ENCODE results near the gene OASL.

The OASL gene

DNA sequence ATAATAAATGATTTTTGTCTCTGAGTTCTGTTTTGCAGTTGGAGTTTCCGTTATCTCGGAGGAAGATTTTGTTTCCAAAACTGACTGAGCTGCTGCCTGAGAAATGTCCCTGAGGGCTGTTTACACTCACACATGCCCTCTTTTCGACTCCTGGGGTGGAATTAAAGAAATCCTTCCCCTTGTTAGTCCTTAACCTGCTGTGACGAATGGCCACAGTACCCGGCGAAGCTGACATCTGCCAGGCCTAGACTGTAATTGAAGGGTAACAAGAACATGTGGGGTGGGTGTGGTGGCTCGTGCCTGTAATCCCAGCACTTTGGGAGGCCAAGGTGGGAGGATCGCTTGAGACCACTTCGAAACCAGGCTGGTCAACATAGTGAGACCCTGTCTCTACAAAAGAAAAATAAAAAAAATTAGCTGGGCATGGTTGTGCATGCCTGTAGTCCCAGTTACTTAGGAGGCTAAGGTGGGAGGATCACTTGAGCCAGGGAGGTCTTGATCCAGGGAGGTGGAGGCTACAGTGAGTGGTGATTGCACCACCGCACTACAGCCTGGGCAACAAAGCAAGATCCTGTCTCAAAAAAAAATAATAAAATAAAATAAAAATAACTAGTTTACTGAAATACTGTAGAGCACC is 8.4 kb downstream of the OASL start:
- no peak overlapping the region for H3K27ac ChIP-seq (ENCODE audit: extremely low read depth, low read depth, low read length)
- ChIA-PET POLR2A (no interaction called here), CTCF (no interaction called here)
- TF ChIP-seq, protein P1, sequence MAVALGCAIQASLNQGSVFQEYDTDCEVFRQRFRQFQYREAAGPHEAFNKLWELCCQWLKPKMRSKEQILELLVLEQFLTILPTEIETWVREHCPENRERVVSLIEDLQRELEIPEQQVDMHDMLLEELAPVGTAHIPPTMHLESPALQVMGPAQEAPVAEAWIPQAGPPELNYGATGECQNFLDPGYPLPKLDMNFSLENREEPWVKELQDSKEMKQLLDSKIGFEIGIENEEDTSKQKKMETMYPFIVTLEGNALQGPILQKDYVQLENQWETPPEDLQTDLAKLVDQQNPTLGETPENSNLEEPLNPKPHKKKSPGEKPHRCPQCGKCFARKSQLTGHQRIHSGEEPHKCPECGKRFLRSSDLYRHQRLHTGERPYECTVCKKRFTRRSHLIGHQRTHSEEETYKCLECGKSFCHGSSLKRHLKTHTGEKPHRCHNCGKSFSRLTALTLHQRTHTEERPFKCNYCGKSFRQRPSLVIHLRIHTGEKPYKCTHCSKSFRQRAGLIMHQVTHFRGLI (tag by site-specific recombination; IDR thresholded peaks at IDR 0.05), result no peak
- peak; percentile 78 for TF ChIP-seq ZNF121 (tag by site-specific recombination; IDR thresholded peaks at IDR 0.05)
- H3K9me3 ChIP-seq (ENCODE audit: control insufficient read depth, insufficient read depth, low read depth, low read length), result no peaks in the 10 kb centered on the region
- no peaks in the 10 kb centered on the region for H3K36me3 ChIP-seq (ENCODE audit: control insufficient read depth in 2 of 2, insufficient read depth in 1 of 2, low read length in 2 of 2)
- H3K4me3 ChIP-seq (ENCODE audit: low read depth, low read length), result no peak overlapping the region
- no peaks in the 10 kb centered on the region for H3K4me1 ChIP-seq (ENCODE audit: control insufficient read depth, insufficient read depth, low read length)

DNA sequence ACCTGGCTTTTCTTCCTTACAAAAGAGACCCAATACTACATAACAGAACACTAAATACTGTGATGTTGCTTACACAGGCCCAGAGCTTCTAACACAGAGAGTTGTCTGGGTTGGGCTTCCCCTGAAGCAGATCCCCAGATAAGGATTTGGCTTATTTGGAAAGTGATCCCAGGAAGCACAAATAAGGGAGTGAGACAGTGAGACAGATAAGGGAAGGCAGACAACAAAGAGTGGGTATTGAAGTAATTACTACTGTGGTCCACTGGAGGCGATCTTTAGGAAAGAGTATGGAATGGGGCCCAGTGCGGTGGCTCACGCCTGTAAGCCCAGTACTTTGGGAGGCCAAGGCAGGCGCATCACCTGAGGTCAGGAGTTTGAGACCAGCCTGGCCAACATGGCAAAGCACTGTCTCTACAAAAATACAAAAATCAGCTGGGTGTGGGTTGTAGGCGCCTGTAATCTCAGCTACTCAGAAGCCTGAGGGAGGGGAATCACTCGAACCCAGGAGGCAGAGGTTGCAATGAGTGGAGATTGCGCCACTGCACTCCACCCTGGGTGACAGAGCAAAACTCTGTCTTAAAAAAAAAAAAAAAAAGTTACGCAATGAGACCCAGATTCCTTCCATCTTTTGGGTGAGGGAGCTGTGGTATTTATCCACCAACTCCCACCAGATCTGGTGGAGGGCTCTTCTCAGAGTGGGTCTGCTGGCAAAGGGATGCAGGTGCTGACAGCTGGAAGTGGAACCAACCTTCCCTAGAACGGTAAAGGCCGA is 12.6 kb downstream of the OASL start:
- Histone ChIP-seq H3K4me1 (ENCODE audit: control insufficient read depth, insufficient read depth, low read length) (no peaks in the 10 kb centered on the region), H3K36me3 (ENCODE audit: control insufficient read depth in 2 of 2, insufficient read depth in 1 of 2, low read length in 2 of 2) (no peaks in the 10 kb centered on the region), H3K27ac (ENCODE audit: extremely low read depth, low read depth, low read length) (no peak overlapping the region), H3K9me3 (ENCODE audit: control insufficient read depth, insufficient read depth, low read depth, low read length) (no peaks in the 10 kb centered on the region), H3K4me3 (ENCODE audit: low read depth, low read length) (no peak overlapping the region)
- ChIA-PET CTCF (interaction anchor here (0.6 to 1.2 kb wide), 3 partner anchors 14 to 85 kb away, joined by 3 to 6 read pairs (median 4); no protein-coding TSS in a partner anchor), POLR2A (no interaction called here)
- TF ChIP-seq ZNF48 (tag by site-specific recombination; IDR thresholded peaks at IDR 0.05), result no peak
- no peak for TF ChIP-seq ZNF555 (tag by site-specific recombination; conservative IDR thresholded peaks at IDR 0.05)
- TF ChIP-seq FEZF1 (tag by site-specific recombination; IDR thresholded peaks at IDR 0.05), result no peak
- 0 out of 2 replicates have a peak, but pooled peaks have one; percentile 11 for TF ChIP-seq OSR2 (tag by site-specific recombination; IDR thresholded peaks at IDR 0.05)
- TF ChIP-seq ZNF211 (tag by site-specific recombination; IDR thresholded peaks at IDR 0.05; ENCODE audit: low read depth), result no peak
- TF ChIP-seq, protein P2, sequence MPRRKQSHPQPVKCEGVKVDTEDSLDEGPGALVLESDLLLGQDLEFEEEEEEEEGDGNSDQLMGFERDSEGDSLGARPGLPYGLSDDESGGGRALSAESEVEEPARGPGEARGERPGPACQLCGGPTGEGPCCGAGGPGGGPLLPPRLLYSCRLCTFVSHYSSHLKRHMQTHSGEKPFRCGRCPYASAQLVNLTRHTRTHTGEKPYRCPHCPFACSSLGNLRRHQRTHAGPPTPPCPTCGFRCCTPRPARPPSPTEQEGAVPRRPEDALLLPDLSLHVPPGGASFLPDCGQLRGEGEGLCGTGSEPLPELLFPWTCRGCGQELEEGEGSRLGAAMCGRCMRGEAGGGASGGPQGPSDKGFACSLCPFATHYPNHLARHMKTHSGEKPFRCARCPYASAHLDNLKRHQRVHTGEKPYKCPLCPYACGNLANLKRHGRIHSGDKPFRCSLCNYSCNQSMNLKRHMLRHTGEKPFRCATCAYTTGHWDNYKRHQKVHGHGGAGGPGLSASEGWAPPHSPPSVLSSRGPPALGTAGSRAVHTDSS (tag by site-specific recombination; IDR thresholded peaks at IDR 0.05), result no peak
- TF ChIP-seq, protein P1 (tag by site-specific recombination; IDR thresholded peaks at IDR 0.05), result peak; percentile 91
- TF ChIP-seq ZNF37A (tag by site-specific recombination; IDR thresholded peaks at IDR 0.05), result peak; percentile 90
- no peak for TF ChIP-seq ZNF707 (tag by site-specific recombination; IDR thresholded peaks at IDR 0.05)

DNA sequence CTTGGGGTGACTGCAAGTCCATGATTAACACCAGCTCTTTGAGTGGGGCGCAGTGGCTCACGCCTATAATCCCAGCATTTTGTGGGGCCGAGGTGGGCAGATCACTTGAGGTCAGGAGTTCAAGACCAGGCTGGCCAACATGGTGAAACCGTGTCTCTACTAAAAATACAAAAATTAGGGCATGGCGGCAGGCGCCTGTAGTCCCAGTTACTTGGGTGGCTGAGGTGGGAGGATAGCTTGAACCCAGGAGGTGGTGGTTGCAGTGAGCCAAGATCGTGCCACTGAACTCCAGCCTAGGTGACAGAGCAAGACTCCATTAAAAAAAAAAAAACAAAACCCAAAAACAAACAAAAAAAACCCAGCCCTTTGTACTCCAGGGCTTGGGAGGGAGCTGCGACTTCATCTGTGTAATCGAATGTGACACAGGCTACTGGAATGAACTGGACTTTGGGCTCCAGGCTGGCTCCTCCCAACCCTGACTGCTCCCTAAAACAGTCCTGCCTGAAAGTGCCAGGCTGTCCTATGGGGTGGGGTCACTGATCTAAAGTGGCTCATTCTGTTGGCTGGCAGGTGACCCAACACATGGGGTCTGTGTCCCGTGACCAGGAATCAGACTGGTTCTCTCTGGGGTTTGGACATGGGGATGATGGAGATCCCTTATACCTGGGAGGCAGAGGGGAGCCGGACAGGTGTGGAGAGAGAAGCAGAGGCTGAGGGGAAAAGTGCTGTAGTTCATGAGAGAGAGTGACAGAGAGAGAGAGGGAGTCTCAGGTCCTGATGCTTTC is 13.4 kb downstream of the OASL start:
- TF ChIP-seq, protein P3, sequence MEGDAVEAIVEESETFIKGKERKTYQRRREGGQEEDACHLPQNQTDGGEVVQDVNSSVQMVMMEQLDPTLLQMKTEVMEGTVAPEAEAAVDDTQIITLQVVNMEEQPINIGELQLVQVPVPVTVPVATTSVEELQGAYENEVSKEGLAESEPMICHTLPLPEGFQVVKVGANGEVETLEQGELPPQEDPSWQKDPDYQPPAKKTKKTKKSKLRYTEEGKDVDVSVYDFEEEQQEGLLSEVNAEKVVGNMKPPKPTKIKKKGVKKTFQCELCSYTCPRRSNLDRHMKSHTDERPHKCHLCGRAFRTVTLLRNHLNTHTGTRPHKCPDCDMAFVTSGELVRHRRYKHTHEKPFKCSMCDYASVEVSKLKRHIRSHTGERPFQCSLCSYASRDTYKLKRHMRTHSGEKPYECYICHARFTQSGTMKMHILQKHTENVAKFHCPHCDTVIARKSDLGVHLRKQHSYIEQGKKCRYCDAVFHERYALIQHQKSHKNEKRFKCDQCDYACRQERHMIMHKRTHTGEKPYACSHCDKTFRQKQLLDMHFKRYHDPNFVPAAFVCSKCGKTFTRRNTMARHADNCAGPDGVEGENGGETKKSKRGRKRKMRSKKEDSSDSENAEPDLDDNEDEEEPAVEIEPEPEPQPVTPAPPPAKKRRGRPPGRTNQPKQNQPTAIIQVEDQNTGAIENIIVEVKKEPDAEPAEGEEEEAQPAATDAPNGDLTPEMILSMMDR (tag by site-specific recombination; IDR thresholded peaks at IDR 0.05), result no peak
- Histone ChIP-seq H3K4me3 (ENCODE audit: low read depth, low read length) (no peak overlapping the region), H3K9me3 (ENCODE audit: control insufficient read depth, insufficient read depth, low read depth, low read length) (no peaks in the 10 kb centered on the region), H3K4me1 (ENCODE audit: control insufficient read depth, insufficient read depth, low read length) (no peaks in the 10 kb centered on the region), H3K36me3 (ENCODE audit: control insufficient read depth in 2 of 2, insufficient read depth in 1 of 2, low read length in 2 of 2) (no peaks in the 10 kb centered on the region), H3K27ac (ENCODE audit: extremely low read depth, low read depth, low read length) (no peak overlapping the region)
- ChIA-PET CTCF (interaction anchor here (0.6 to 1.2 kb wide), 4 partner anchors 19 to 308 kb away, joined by 3 to 6 read pairs (median 4); no protein-coding TSS in a partner anchor), POLR2A (no interaction called here)

All from HEK293 (cell line).